Stimulated activated CD4-positive, alpha-beta T cell treated with anti-CD3 and anti-CD28 coated beads, Interleukin-2, amount 100 ng/mL, for 4 hours (primary cell): ENCODE results near the gene TRPM5.

ENCODE experiments used
- DNase-seq: peaks from one replicate; pipeline ENCODE4 v3.0.0-alpha.2; 2020; ENCODE audit warnings: low read depth

TRPM5 gene

GRCh38 chr11:2468363-2469235 lies 24.3 kb upstream of the TRPM5 start:
- no peak for DNase-seq

GRCh38 chr11:2467695-2468055 lies 23.4 kb upstream of the TRPM5 start:
- DNase-seq: no peak

GRCh38 chr11:2466869-2467694 lies 22.8 kb upstream of the TRPM5 start:
- no peak for DNase-seq

GRCh38 chr11:2466069-2466801 lies 21.9 kb upstream of the TRPM5 start:
- no peak for DNase-seq

- DNase-seq: no peak
These were observed 21.1 kb upstream of the TRPM5 start for GRCh38 chr11:2465202-2466068.

GRCh38 chr11:2464451-2465165 lies 20.3 kb upstream of the TRPM5 start:
- DNase-seq: no peak

- no peak for DNase-seq
These were observed 19.5 kb upstream of the TRPM5 start for GRCh38 chr11:2463766-2464277.

- no peak for DNase-seq
These were observed 18.9 kb upstream of the TRPM5 start for GRCh38 chr11:2462986-2463765.

- DNase-seq: no peak
These were observed 18.2 kb upstream of the TRPM5 start for GRCh38 chr11:2462543-2462985.

- DNase-seq: no peak
These were observed 17.7 kb upstream of the TRPM5 start for GRCh38 chr11:2461956-2462542.

GRCh38 chr11:2461253-2461955 lies 17.1 kb upstream of the TRPM5 start:
- no peak for DNase-seq

GRCh38 chr11:2460540-2461252 lies 16.4 kb upstream of the TRPM5 start:
- no peak for DNase-seq

GRCh38 chr11:2459796-2460531 lies 15.7 kb upstream of the TRPM5 start:
- no peak for DNase-seq

- no peak for DNase-seq
These were observed 14.9 kb upstream of the TRPM5 start for GRCh38 chr11:2459016-2459725.

- no peak for DNase-seq
These were observed 14.0 kb upstream of the TRPM5 start for GRCh38 chr11:2458321-2458720.

- DNase-seq: no peak
These were observed 9.1 kb upstream of the TRPM5 start for GRCh38 chr11:2453436-2453835.
